ENCODE results near the gene SYVN1. TPM values are rescaled to one million over a fixed set of nuclear protein-coding genes. Genes with fewer than 3 reads are reported as not detected.

The SYVN1 gene
- total and polyA plus RNA-seq, 12 donors: 9.7 to 124 (median 59.9) TPM

DNA sequence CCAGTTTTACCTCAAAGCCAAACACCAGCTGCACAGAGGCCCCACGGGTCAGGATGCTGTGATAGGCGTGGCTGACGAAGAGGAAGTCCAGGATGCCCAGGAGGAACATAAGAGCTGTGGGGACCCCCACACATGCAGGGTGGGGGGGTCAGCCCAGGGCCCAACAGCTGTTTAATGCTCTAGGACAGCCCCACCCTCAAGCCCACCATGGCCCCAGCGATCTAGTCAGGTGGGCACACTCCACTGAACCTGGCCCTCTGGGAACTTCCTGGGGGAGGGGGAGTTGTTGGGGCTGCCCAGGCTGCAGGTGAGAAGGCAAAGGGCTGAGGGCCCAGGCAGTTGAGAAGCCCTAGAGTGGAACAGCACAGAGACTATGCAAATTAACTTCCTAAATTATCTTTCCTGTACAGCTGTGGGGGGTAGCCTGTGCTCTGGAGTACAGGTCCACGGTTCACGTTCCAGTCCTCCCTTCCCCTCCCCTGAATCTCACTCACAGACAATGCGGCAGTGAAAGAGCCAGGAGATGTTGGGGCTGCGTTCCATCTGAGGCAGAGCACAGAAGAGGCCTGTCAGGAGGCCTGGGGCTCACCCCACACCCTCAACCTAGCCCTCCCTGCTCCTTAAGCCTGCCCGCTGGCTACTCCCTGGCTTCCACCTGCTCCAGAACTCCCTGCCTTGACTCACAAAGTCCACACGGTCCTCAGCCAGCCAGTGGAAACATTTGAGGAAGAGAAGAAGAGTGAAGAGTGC, 1.9 kb downstream of the SYVN1 start:
- Histone ChIP-seq H3K36me3 (replicated peaks in 1 of 2) (peaks cover 0 to 57% of the 10 kb centered on the region in 2 donors), H3K4me3 (no peak overlapping the region), H3K27me3 (no peaks in the 10 kb centered on the region), H3K27ac (peak overlapping the region in 2 of 5 donors; percentile 96 to 98), H3K9me3 (replicated peaks in 1 of 3) (no peaks in the 10 kb centered on the region), H3K4me1 (replicated peaks in 1 of 2) (peaks cover 18 to 41% of the 10 kb centered on the region in 2 donors)
- intact Hi-C loops (cut with DNase I): no loop called here
- TF ChIP-seq, protein P1, sequence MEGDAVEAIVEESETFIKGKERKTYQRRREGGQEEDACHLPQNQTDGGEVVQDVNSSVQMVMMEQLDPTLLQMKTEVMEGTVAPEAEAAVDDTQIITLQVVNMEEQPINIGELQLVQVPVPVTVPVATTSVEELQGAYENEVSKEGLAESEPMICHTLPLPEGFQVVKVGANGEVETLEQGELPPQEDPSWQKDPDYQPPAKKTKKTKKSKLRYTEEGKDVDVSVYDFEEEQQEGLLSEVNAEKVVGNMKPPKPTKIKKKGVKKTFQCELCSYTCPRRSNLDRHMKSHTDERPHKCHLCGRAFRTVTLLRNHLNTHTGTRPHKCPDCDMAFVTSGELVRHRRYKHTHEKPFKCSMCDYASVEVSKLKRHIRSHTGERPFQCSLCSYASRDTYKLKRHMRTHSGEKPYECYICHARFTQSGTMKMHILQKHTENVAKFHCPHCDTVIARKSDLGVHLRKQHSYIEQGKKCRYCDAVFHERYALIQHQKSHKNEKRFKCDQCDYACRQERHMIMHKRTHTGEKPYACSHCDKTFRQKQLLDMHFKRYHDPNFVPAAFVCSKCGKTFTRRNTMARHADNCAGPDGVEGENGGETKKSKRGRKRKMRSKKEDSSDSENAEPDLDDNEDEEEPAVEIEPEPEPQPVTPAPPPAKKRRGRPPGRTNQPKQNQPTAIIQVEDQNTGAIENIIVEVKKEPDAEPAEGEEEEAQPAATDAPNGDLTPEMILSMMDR (IDR thresholded peaks at IDR 0.05): no peak
- TF ChIP-seq POLR2A (IDR thresholded peaks at IDR 0.05): no peak
- DNase-seq: peak in 3 of 7 donors; percentile 13 to 54 (median 25)
- WGBS, 4 donors: 63 to 74% (median 66%) methylated on average over 9 to 10 of the region's 10 CpGs

DNA sequence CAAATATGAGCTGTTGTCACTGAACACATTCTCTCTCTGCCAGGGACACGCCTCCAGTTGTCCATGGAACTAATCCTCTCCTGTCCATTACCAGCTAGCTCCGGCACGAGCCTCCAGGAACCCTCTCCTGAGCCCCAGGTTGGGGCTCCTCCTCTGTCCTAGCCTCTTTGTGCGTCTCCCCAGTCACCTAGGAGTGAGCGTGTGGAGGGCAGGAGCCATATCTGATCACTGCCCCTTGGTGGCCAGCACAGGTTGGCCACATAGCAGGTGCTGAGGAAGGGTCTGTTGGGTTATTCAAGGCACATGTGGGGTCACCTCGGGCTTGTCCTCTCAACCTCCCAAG, 2.5 kb downstream of the SYVN1 start:
- DNase-seq: peak in 2 of 7 donors; percentile 19 to 52
- no peak overlapping the region for H3K4me3 ChIP-seq
- WGBS, 4 donors: 76 to 89% (median 79%) methylated on average over 5 to 6 of the region's 6 CpGs
- H3K4me1 ChIP-seq (replicated peaks in 1 of 2): peaks cover 18 to 41% of the 10 kb centered on the region in 2 donors
- no peaks in the 10 kb centered on the region for H3K27me3 ChIP-seq
- H3K9me3 ChIP-seq (replicated peaks in 1 of 3): no peaks in the 10 kb centered on the region
- TF ChIP-seq, protein P1 (IDR thresholded peaks at IDR 0.05): no peak
- intact Hi-C loops (cut with DNase I): no loop called here
- H3K36me3 ChIP-seq (replicated peaks in 1 of 2): peaks cover 0 to 62% of the 10 kb centered on the region in 2 donors
- peak overlapping the region in 1 of 5 donors; percentile 96 for H3K27ac ChIP-seq

DNA sequence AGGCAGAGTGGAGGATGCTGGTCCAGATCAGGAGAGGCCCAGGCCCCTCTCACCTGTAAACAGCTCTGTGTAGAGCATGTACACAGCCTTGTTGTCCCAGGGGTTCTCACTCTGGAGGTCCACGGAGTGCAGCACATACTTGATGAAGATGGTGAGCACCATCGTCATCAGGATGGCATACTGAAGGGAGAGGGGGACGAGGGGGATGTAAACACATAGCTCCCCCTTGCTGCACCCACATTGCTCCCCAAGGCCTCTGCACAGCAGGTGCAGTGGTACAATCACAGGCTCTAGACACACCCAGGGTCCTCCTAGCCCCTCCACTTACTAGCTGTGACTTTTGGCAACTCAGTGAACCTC, 2.9 kb downstream of the SYVN1 start:
- H3K27me3 ChIP-seq: no peaks in the 10 kb centered on the region
- H3K4me3 ChIP-seq: no peak overlapping the region
- H3K27ac ChIP-seq: no peak overlapping the region
- TF ChIP-seq, protein P1 (IDR thresholded peaks at IDR 0.05): no peak
- no peak for TF ChIP-seq POLR2A (IDR thresholded peaks at IDR 0.05)
- WGBS, 4 donors: 81 to 89% (median 87%) methylated on average over 3 of the region's 3 CpGs; no CpG with 5 or more reads in 1 of the 4 donors
- peaks cover 18 to 41% of the 10 kb centered on the region in 2 donors for H3K4me1 ChIP-seq (replicated peaks in 1 of 2)
- no peaks in the 10 kb centered on the region for H3K9me3 ChIP-seq (replicated peaks in 1 of 3)
- intact Hi-C loops (cut with DNase I): no loop called here
- DNase-seq: peak in 2 of 7 donors; percentile 21 to 48
- H3K36me3 ChIP-seq (replicated peaks in 1 of 2): peaks cover 0 to 67% of the 10 kb centered on the region in 2 donors

DNA sequence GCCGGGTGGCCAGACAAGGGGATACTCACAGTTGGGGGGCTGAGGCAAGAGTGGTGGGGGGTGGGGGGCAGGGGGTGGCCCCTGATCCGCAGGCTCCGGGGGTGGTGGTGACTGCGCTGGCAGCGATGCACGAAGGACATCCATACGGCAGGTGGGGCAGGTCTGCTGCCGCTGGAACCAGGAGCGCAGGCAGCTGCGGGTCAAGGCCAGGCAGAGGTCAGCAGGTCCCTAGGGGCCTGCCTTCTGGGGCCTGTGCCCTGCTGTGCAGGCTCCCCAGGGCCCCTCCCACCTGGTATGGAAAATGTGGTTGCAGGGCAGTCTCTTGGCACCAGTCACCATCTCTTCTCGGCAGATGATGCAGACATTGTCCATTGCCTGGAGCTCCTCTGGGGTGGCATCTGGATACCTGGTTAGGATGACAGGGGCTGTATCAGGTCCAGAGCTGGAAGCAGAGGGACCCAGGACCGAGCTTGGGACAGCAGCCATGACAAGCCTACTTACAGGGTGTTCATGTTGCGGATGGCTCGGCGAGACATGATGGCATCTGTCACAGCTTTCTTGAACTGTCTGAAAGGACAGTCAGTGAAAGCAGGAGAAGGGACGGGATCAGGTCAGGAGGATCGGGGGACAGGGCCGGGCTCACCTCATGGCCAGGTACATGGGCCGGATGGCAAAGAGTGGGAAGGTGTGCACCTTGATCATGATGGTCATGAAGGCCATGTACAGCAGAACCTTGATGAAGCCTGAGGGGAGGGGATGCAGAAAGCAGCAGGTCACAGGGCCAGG, 3.5 kb downstream of the SYVN1 start:
- TF ChIP-seq POLR2A (IDR thresholded peaks at IDR 0.05): no peak
- TF ChIP-seq, protein P1 (IDR thresholded peaks at IDR 0.05): no peak
- Histone ChIP-seq H3K9me3 (replicated peaks in 1 of 3) (no peaks in the 10 kb centered on the region), H3K4me3 (no peak overlapping the region), H3K27me3 (no peaks in the 10 kb centered on the region), H3K4me1 (replicated peaks in 1 of 2) (peaks cover 17 to 37% of the 10 kb centered on the region in 2 donors), H3K27ac (no peak overlapping the region), H3K36me3 (replicated peaks in 1 of 2) (peaks cover 0 to 73% of the 10 kb centered on the region in 2 donors)
- DNase-seq: peak in 3 of 7 donors; percentile 13 to 53 (median 30)
- intact Hi-C loops (cut with DNase I): no loop called here
- WGBS, 4 donors: 75 to 91% (median 83%) methylated on average over 9 to 19 of the region's 19 CpGs
